A673 (cell line): ENCODE measurements around the gene PRDM16.

ENCODE experiments used
- CTCF ChIP-seq: fragments of 300-800, 200-600 bp; sonication (generic); conservative IDR thresholded peaks from 2 replicates; pipeline ENCODE4 v1.5.1; 2017; ENCODE audit warnings: low read depth, mild to moderate bottlenecking, antibody characterized with exemption, low read length, moderate library complexity, mixed read lengths
- EZH2 ChIP-seq: fragments of 200-600 bp; sonication (generic); IDR thresholded peaks from 2 replicates; pipeline ENCODE4 v1.6.1; 2017; ENCODE audit warnings: borderline replicate concordance, low read depth, mild to moderate bottlenecking, mixed read lengths, antibody characterized with exemption, low read length; ENCODE audit not compliant: poor library complexity, severe bottlenecking

GRCh38 chr1:3029991-3030662 is 38.9 kb upstream of the PRDM16 start:
- no peak for TF ChIP-seq CTCF
- TF ChIP-seq EZH2: no peak
